GM21717 (cell line): ENCODE results near the gene ACKR4.
"Not testable (repeated sequence)": the region's sequence is repeated elsewhere in the genome, so short reads cannot be mapped to it uniquely, and the experiment has no call there.

Experiments
- ATAC-seq: cut with Tn5 transposase; IDR thresholded peaks from one replicate; pipeline ENCODE4 v1.9.1; 2021; ENCODE audit warnings: mild to moderate bottlenecking, moderate library complexity; ENCODE audit not compliant: unreplicated experiment

Gene ACKR4

DNA sequence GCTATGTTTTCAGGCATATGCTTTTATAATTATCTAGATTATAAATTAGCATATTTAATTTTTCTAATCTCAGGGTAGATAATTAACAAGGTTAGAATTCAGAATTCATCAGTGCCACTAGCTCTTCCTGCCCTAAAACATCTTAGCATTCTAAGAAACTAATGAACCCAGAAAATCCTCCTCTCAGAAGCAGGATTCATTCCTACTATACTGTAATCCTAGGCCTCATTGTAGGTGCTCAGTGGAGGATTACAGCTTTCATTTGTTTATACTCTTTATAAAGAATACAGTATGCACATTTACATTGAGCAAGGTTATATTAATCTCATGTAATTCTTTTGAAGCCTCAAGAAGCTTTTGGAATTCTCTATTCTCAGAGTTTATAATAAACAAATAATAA is 41.6 kb downstream of the ACKR4 start:
- no peak for ATAC-seq

DNA sequence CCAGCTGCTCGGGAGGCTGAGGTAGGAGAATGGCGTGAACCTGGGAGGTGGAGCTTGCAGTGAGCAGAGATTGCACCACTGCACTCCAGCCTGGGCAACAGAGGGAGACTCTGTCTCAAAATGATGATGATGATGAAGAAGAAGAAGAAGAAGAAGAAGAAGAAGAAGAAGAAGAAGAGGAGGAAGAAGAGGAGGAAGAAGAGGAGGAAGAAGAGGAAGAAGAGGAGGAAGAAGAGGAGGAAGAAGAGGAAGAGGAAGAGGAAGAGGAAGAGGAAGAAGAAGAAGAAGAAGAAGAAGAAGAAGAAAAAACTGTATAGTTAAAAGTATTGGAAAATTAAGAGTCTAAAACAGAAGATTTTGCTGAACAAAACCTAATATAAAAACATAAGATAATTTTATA is 44.4 kb downstream of the ACKR4 start:
- ATAC-seq: not testable (repeated sequence)

DNA sequence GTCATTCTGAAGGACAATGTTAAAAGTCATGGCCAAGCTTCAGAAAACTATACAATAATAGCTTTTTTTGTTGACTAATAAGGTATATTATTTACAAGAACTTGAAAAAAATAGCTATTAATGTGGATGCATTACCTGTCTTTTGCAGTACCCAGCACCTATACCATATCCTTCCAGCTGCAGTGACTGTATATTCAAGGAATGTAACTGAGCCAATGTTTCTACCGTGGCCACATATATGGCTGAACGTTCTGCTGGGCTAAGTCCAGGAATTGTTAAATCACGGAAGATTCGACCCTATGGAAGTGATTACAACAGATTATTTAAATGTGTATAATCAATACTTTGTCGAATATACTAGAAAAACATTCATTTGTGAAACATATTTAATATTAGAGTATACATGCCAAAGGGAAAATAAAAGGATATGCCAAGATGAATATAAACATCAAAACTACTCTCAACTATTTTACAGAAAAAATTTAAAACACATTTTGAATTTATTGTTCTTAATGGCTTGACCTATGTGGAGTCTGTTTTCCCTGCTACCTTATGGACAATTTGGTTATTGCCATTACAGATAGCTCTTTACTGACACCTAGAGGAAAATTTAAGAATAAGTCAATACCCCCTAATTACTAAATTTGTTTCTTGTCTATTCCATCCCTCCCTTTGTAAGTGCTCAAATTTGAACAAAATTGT is 44.9 kb downstream of the ACKR4 start:
- no peak for ATAC-seq

GRCh38 chr3:132642539-132642847 is 45.4 kb downstream of the ACKR4 start:
- no peak for ATAC-seq

DNA sequence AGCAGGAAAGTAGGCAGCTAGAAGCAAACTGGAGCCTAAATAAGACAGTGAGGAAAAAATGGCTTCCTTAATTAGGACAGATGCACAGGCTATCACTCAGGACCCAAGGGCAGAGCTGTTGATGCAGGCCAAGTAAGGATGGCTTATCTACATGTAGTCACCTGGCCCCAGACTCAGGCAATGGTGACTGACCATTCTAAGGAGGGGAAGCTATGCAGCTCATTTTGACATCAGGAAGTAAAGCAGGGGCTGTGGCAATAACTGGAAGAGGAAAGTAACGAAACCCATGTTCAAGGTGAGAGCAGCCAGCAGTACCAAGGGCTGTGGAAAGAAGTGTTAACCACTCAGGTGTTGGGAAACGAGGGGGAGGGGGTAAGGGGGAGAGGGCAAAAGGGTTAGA is 46.3 kb downstream of the ACKR4 start:
- no peak for ATAC-seq

GRCh38 chr3:132645058-132645457 is 48.0 kb downstream of the ACKR4 start:
- ATAC-seq: no peak

DNA sequence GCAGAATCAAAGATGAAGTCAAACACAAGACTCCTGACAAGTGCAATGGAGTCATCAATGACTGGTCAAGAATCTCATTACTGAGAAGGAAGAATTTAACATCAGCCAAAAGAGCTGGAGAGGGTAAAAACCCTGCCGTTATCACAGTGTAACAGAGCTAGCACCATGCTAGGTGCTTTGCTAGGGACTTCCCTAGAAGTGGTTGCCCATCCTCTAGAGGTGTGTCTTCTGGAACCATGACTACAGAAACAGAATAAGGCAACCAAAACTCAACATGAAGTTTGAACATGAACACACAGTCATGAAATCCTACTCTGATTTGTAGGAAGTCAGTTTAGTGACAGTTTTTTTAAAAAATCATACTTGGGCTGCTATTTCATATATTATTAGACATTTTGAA is 53.1 kb downstream of the ACKR4 start:
- ATAC-seq: no peak
